ENCODE measurements around the gene JAZF1. TPM values are rescaled to one million over a fixed set of nuclear protein-coding genes. Genes with fewer than 3 reads are reported as not detected.

JAZF1 gene
- total RNA-seq, 4 donors from 2014 or later: 27.8 to 36.5 (median 30.5) TPM

- H3K4me3 ChIP-seq: no peak overlapping the region
- H3K36me3 ChIP-seq: no peaks in the 10 kb centered on the region
- TF ChIP-seq EP300 (IDR thresholded peaks at IDR 0.05): no peak
- no peak for TF ChIP-seq POLR2A (IDR thresholded peaks at IDR 0.05)
- TF ChIP-seq POLR2AphosphoS5 (IDR thresholded peaks at IDR 0.05): no peak
- TF ChIP-seq CTCF (IDR thresholded peaks at IDR 0.05): no peak
- H3K9me3 ChIP-seq: no peaks in the 10 kb centered on the region
- ATAC-seq: no peak
- H3K27me3 ChIP-seq: no peaks in the 10 kb centered on the region
- WGBS, 2 donors (ENCODE audit: low coverage in 1 of 2): 86 to 91% methylated on average over 3 to 4 of the region's 4 CpGs
- H3K27ac ChIP-seq: no peak overlapping the region
- peaks cover 4 to 45% (median 10%) of the 10 kb centered on the region in 3 donors for H3K4me1 ChIP-seq
These were observed 28.6 kb downstream of the JAZF1 start for GRCh38 chr7:28151965-28152364.

- H3K4me1 ChIP-seq: peaks cover 0 to 29% (median 0%) of the 10 kb centered on the region in 3 donors
- no peak overlapping the region for H3K27ac ChIP-seq
- no peak for ATAC-seq
- no peaks in the 10 kb centered on the region for H3K36me3 ChIP-seq
- no peak for TF ChIP-seq POLR2AphosphoS5 (IDR thresholded peaks at IDR 0.05)
- TF ChIP-seq POLR2A (IDR thresholded peaks at IDR 0.05): no peak
- TF ChIP-seq EP300 (IDR thresholded peaks at IDR 0.05): no peak
- no peak for TF ChIP-seq CTCF (IDR thresholded peaks at IDR 0.05)
- 58% methylated on average over 7 to 8 of the region's 8 CpGs for WGBS, 2 donors (ENCODE audit: low coverage in 1 of 2)
- no peak overlapping the region for H3K4me3 ChIP-seq
- no peaks in the 10 kb centered on the region for H3K27me3 ChIP-seq
- H3K9me3 ChIP-seq: no peaks in the 10 kb centered on the region
These were observed 31.1 kb downstream of the JAZF1 start for GRCh38 chr7:28149291-28150101.

GRCh38 chr7:28145931-28146330 lies 34.7 kb downstream of the JAZF1 start:
- Histone ChIP-seq H3K9me3 (no peaks in the 10 kb centered on the region), H3K4me3 (no peak overlapping the region), H3K36me3 (no peaks in the 10 kb centered on the region), H3K27me3 (no peaks in the 10 kb centered on the region), H3K27ac (no peak overlapping the region), H3K4me1 (peaks cover 2 to 39% (median 4%) of the 10 kb centered on the region in 3 donors)
- no peak for ATAC-seq
- no peak for TF ChIP-seq POLR2AphosphoS5 (IDR thresholded peaks at IDR 0.05)
- TF ChIP-seq CTCF (IDR thresholded peaks at IDR 0.05): no peak
- no peak for TF ChIP-seq EP300 (IDR thresholded peaks at IDR 0.05)
- TF ChIP-seq POLR2A (IDR thresholded peaks at IDR 0.05): no peak
- 87 to 95% methylated on average over 2 of the region's 2 CpGs for WGBS, 2 donors (ENCODE audit: low coverage in 1 of 2)

GRCh38 chr7:28145090-28145626 lies 35.4 kb downstream of the JAZF1 start:
- TF ChIP-seq CTCF (IDR thresholded peaks at IDR 0.05) (no peak), POLR2A (IDR thresholded peaks at IDR 0.05) (no peak), EP300 (IDR thresholded peaks at IDR 0.05) (no peak), POLR2AphosphoS5 (IDR thresholded peaks at IDR 0.05) (no peak)
- WGBS, 2 donors (ENCODE audit: low coverage in 1 of 2): 82% methylated on average over 3 of the region's 3 CpGs
- no peak overlapping the region for H3K4me3 ChIP-seq
- no peaks in the 10 kb centered on the region for H3K36me3 ChIP-seq
- H3K27ac ChIP-seq: no peak overlapping the region
- no peaks in the 10 kb centered on the region for H3K27me3 ChIP-seq
- no peak for ATAC-seq
- peaks cover 2 to 47% (median 4%) of the 10 kb centered on the region in 3 donors for H3K4me1 ChIP-seq
- H3K9me3 ChIP-seq: no peaks in the 10 kb centered on the region

GRCh38 chr7:28144266-28144665 lies 36.3 kb downstream of the JAZF1 start:
- H3K27ac ChIP-seq: peak overlapping the region in 1 of 4 donors; percentile 20
- TF ChIP-seq EP300 (IDR thresholded peaks at IDR 0.05) (no peak), CTCF (IDR thresholded peaks at IDR 0.05) (no peak), POLR2AphosphoS5 (IDR thresholded peaks at IDR 0.05) (no peak), POLR2A (IDR thresholded peaks at IDR 0.05) (no peak)
- H3K9me3 ChIP-seq: no peaks in the 10 kb centered on the region
- H3K27me3 ChIP-seq: no peaks in the 10 kb centered on the region
- no peaks in the 10 kb centered on the region for H3K36me3 ChIP-seq
- peaks cover 2 to 42% (median 4%) of the 10 kb centered on the region in 3 donors for H3K4me1 ChIP-seq
- WGBS, 2 donors (ENCODE audit: low coverage in 1 of 2): 11 to 71% methylated on average over 1 to 3 of the region's 3 CpGs
- no peak for ATAC-seq
- H3K4me3 ChIP-seq: no peak overlapping the region

Measured in gastroesophageal sphincter (tissue), 4 donors.